Measurements from ENCODE around the gene KCNIP4. TPM values are rescaled to one million over a fixed set of nuclear protein-coding genes. Genes with fewer than 3 reads are reported as not detected.

The KCNIP4 gene
- total RNA-seq, 2 donors from 2014 or later, result 1.2 TPM; not detected in 1

DNA sequence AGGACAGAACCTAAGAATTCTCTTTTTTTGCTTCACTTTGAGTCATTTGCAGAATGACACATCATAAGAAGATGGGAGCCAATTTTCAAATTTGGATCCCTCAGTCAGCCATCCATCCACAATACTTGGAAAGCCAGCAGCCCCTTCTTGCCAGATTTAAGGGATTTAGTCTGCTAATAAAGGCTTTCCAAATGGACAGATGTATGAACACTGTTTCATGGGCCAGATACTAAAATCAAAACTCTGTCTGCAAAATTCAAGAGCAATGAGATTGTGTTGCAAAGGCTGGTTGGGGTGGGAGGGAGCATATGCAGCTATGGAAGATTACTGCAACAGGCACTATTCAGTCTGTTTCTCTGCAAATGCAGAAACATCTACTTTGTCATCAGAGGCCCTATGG lies 37.7 kb upstream of the KCNIP4 start:
- no peak for TF ChIP-seq POLR2AphosphoS5 (IDR thresholded peaks at IDR 0.05)
- TF ChIP-seq, protein P1, sequence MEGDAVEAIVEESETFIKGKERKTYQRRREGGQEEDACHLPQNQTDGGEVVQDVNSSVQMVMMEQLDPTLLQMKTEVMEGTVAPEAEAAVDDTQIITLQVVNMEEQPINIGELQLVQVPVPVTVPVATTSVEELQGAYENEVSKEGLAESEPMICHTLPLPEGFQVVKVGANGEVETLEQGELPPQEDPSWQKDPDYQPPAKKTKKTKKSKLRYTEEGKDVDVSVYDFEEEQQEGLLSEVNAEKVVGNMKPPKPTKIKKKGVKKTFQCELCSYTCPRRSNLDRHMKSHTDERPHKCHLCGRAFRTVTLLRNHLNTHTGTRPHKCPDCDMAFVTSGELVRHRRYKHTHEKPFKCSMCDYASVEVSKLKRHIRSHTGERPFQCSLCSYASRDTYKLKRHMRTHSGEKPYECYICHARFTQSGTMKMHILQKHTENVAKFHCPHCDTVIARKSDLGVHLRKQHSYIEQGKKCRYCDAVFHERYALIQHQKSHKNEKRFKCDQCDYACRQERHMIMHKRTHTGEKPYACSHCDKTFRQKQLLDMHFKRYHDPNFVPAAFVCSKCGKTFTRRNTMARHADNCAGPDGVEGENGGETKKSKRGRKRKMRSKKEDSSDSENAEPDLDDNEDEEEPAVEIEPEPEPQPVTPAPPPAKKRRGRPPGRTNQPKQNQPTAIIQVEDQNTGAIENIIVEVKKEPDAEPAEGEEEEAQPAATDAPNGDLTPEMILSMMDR (IDR thresholded peaks at IDR 0.05), result no peak
- no peak for TF ChIP-seq POLR2A (IDR thresholded peaks at IDR 0.05)
- no peaks in the 10 kb centered on the region for H3K36me3 ChIP-seq
- H3K4me1 ChIP-seq (replicated peaks), result no peaks in the 10 kb centered on the region
- no peak overlapping the region for H3K27ac ChIP-seq
- no peak overlapping the region for H3K4me3 ChIP-seq
- no peaks in the 10 kb centered on the region for H3K27me3 ChIP-seq (replicated peaks; ENCODE audit: insufficient read depth)
- intact Hi-C loops (cut with DNase I), result no loop called here
- H3K9me3 ChIP-seq, result no peaks in the 10 kb centered on the region
- no peak for DNase-seq (ENCODE audit: low spot score)

DNA sequence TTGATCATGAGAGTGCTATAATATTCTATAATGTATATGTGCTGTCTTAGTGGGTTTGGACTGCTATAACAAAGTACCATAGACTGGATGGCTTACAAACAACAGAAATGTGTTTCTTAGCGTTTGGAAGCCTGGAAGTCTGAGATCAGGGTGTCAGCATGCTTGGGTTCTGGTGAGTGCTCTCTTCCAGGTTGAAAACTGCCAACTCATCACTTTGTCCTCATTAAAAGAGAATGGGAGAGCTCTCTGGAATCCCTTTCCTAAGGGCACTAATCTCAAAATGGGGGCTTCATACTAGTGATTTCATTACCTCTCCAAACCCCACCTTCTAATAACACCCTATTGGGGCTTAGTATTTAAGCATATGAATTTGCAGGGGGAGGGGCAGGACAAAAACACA lies 33.5 kb upstream of the KCNIP4 start:
- intact Hi-C loops (cut with DNase I), result no loop called here
- no peak for DNase-seq (ENCODE audit: low spot score)
- Histone ChIP-seq H3K36me3 (no peaks in the 10 kb centered on the region), H3K4me3 (no peak overlapping the region), H3K27ac (no peak overlapping the region), H3K9me3 (no peaks in the 10 kb centered on the region), H3K27me3 (replicated peaks; ENCODE audit: insufficient read depth) (no peaks in the 10 kb centered on the region), H3K4me1 (replicated peaks) (no peaks in the 10 kb centered on the region)
- 52% methylated on average over 1 of the region's 1 CpG for WGBS
- TF ChIP-seq POLR2A (IDR thresholded peaks at IDR 0.05) (no peak), POLR2AphosphoS5 (IDR thresholded peaks at IDR 0.05) (no peak)
- TF ChIP-seq, protein P1 (IDR thresholded peaks at IDR 0.05), result no peak

DNA sequence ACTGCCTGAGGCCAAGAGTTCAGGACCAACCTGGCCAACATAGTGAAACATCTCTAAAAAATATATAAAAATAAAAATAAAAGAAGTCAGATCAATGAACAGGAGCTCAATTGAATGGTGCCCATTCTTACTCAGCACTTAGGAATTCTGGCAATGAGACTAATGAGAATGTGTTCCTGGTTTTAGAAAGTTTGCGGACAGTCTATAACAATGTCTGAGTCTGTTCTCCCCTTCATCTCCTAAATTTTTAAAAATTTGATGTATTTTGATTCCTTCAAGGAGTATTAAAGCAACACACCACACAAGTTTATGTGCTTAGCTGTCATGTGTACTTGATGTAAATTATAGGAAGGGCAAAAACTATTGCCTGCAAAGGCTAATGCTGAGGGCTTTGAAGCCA lies 30.6 kb upstream of the KCNIP4 start:
- H3K36me3 ChIP-seq, result no peaks in the 10 kb centered on the region
- H3K27me3 ChIP-seq (replicated peaks; ENCODE audit: insufficient read depth), result no peaks in the 10 kb centered on the region
- TF ChIP-seq, protein P1 (IDR thresholded peaks at IDR 0.05), result no peak
- TF ChIP-seq POLR2A (IDR thresholded peaks at IDR 0.05), result no peak
- TF ChIP-seq POLR2AphosphoS5 (IDR thresholded peaks at IDR 0.05), result no peak
- H3K9me3 ChIP-seq, result no peaks in the 10 kb centered on the region
- no peak overlapping the region for H3K4me3 ChIP-seq
- DNase-seq (ENCODE audit: low spot score), result no peak
- WGBS, result 86% methylated on average over 1 of the region's 1 CpG
- H3K27ac ChIP-seq, result no peak overlapping the region
- no peaks in the 10 kb centered on the region for H3K4me1 ChIP-seq (replicated peaks)
- intact Hi-C loops (cut with DNase I), result no loop called here

DNA sequence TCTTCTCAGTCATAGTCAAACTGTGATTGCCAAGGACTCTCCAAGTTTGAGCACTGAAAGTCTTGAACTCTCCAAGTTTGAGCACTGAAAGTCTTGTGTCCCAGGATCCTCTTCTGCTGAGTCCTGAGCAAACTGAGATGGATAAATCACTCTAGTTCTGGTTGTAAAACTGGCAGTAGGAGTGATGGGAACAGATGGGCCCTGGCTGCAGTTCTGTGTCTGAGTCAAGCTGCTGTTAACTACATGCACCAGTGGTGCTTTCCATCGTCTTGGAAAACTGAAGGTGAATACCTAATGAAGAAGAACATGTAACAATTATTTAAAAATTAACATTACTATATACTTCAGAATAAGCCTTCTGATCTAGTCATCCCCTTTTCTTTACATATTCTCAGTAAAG lies 27.6 kb upstream of the KCNIP4 start:
- 41% methylated on average over 1 of the region's 1 CpG for WGBS
- no peaks in the 10 kb centered on the region for H3K9me3 ChIP-seq
- no peaks in the 10 kb centered on the region for H3K36me3 ChIP-seq
- no peak for DNase-seq (ENCODE audit: low spot score)
- TF ChIP-seq POLR2AphosphoS5 (IDR thresholded peaks at IDR 0.05), result no peak
- TF ChIP-seq, protein P1 (IDR thresholded peaks at IDR 0.05), result no peak
- TF ChIP-seq POLR2A (IDR thresholded peaks at IDR 0.05), result no peak
- no peaks in the 10 kb centered on the region for H3K4me1 ChIP-seq (replicated peaks)
- H3K4me3 ChIP-seq, result no peak overlapping the region
- no peak overlapping the region for H3K27ac ChIP-seq
- no peaks in the 10 kb centered on the region for H3K27me3 ChIP-seq (replicated peaks; ENCODE audit: insufficient read depth)
- intact Hi-C loops (cut with DNase I), result no loop called here

DNA sequence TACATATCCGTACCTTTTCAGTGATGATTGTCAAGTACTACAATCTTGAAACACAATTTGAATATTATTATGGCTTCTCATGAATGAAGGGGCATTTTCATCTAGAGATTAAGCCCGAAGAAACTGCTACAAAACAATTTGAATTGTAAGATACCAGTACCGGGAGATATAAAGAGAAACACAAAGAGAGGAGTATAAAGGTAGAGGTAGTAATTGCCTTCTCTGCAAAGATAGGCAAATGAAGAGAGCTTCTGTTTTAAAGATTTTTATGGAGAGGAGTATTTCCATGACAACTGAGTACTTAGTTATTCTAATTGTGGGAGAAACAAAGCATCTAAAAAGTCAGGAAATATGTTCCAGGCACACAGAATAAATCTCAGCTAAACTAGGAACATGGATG lies 25.3 kb upstream of the KCNIP4 start:
- Histone ChIP-seq H3K9me3 (no peaks in the 10 kb centered on the region), H3K4me3 (no peak overlapping the region), H3K4me1 (replicated peaks) (no peaks in the 10 kb centered on the region), H3K27me3 (replicated peaks; ENCODE audit: insufficient read depth) (no peaks in the 10 kb centered on the region), H3K36me3 (no peaks in the 10 kb centered on the region), H3K27ac (no peak overlapping the region)
- intact Hi-C loops (cut with DNase I), result no loop called here
- 66% methylated on average over 3 of the region's 3 CpGs for WGBS
- TF ChIP-seq, protein P1 (IDR thresholded peaks at IDR 0.05), result no peak
- TF ChIP-seq POLR2A (IDR thresholded peaks at IDR 0.05) (no peak), POLR2AphosphoS5 (IDR thresholded peaks at IDR 0.05) (no peak)
- no peak for DNase-seq (ENCODE audit: low spot score)
